CD4-positive, alpha-beta T cell treated with Interleukin-1 beta for 1 hour (primary cell): Measurements from ENCODE around the gene PDLIM7.

Experiments used
- DNase-seq, 2 donors: peaks; one replicate each; pipeline ENCODE4 v3.0.0-alpha.2; 2020 to 2022

Gene PDLIM7

GRCh38 chr5:177523711-177524538, 26.5 kb upstream of the PDLIM7 start:
- DNase-seq, result no peak

- no peak for DNase-seq
Measured at GRCh38 chr5:177520916-177521513, 23.6 kb upstream of the PDLIM7 start.

- DNase-seq, result no peak
Measured at GRCh38 chr5:177520271-177520670, 22.9 kb upstream of the PDLIM7 start.

GRCh38 chr5:177519463-177520235, 22.2 kb upstream of the PDLIM7 start:
- DNase-seq, result no peak

- peak; percentile 95 to 96 for DNase-seq
Measured at GRCh38 chr5:177516601-177517568, 19.5 kb upstream of the PDLIM7 start, which contains the start of gene DDX41. Gene DDX41, minus strand, starts transcription at chr5:177516961. Its CDS starts 16 bp downstream, at chr5:177516945.

- DNase-seq, result no peak
Measured at GRCh38 chr5:177515580-177515979, 18.2 kb upstream of the PDLIM7 start.

GRCh38 chr5:177514541-177514940, 17.1 kb upstream of the PDLIM7 start:
- DNase-seq, result no peak

GRCh38 chr5:177513500-177513899, 16.1 kb upstream of the PDLIM7 start:
- DNase-seq, result no peak

GRCh38 chr5:177512736-177513380, 15.5 kb upstream of the PDLIM7 start:
- no peak for DNase-seq

GRCh38 chr5:177511796-177512675, 14.6 kb upstream of the PDLIM7 start:
- DNase-seq, result no peak

- no peak for DNase-seq
Measured at GRCh38 chr5:177511181-177511580, 13.8 kb upstream of the PDLIM7 start.

- DNase-seq, result peak in 1 of 2 donors; percentile 78
Measured at GRCh38 chr5:177510567-177511053, 13.2 kb upstream of the PDLIM7 start.

GRCh38 chr5:177509991-177510566, 12.7 kb upstream of the PDLIM7 start:
- peak in 1 of 2 donors; percentile 50 for DNase-seq

GRCh38 chr5:177509381-177509951, 12.1 kb upstream of the PDLIM7 start, which contains the start of gene DOK3:
Gene DOK3, minus strand, starts transcription at chr5:177509826. Its CDS starts 286 bp downstream, at chr5:177509540.
- peak in 1 of 2 donors; percentile 45 for DNase-seq

GRCh38 chr5:177508837-177509236, 11.4 kb upstream of the PDLIM7 start:
- peak in 1 of 2 donors; percentile 34 for DNase-seq

- DNase-seq, result no peak
Measured at GRCh38 chr5:177508221-177508611, 10.8 kb upstream of the PDLIM7 start.

- DNase-seq, result peak in 1 of 2 donors; percentile 30
Measured at GRCh38 chr5:177507596-177508220, 10.3 kb upstream of the PDLIM7 start.

- no peak for DNase-seq
Measured at GRCh38 chr5:177507165-177507564, 9.8 kb upstream of the PDLIM7 start.

GRCh38 chr5:177505075-177505474, 7.7 kb upstream of the PDLIM7 start:
- DNase-seq, result no peak
